ENCODE results near the gene PRKCZ.
A peak's percentile ranks its signal among the peaks of the same experiment; 100 is the strongest.

The PRKCZ gene

DNA sequence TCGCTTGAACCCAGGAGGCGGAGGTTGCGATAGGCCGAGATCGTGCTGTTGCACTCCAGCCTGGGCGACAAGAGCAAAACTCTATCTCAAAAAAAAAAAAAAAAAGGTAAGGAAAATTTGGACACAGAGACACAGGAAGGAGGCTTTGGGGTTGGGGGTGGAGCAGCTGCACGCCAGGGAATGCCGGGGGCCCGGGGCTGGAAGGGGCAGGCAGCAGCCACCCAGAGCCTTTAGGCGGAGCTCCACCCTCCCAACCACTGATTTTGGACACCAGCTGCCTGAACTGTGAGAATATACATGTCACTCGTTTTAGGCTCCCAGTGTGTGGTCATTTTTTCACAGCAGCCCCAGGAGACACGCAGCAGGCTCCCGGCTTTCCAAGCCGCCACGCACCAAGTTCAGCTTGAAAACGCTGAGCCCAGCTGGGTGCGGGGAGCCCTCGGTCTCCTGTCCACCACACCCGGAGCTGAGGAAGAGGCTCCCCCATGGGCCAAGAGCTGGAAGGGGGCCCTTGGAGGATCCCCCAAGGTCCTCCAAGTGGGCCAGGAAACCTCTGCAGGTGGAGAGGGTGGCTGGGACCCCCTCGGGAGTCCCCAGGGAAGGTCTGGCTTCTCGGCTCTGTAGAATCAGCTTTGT, 150.2 kb downstream of the PRKCZ start:
- DNase-seq: no peak

GRCh38 chr1:2201062-2201461, 150.9 kb downstream of the PRKCZ start:
- DNase-seq: no peak

DNA sequence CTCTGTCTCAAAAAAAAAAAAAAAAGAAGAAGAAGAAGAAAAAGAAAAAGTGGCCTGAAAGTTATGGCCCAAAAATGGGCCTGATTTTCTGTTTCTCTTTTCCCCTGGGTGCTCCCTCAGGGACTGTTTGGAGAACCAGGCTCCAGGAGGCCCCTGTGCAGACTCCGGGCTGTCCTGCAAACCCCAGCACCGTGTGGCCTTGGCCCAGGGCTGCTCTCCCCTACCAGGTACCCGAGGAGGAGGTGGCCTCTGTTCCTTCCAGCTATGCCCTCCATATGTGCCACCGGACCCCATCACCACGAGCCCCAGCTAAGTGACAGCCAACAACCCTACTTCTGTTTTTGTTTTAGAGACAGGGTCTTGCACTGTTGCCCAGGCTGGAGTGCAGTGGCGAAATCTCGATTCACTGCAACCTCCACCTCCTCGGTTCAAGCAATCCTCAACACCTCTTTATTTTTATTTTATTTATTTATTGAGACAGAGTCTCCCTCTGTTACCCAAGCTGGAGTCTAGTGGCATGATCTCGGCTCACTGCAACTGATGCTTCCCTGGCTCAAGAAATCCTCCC, 151.9 kb downstream of the PRKCZ start:
- no peak for DNase-seq

GRCh38 chr1:2202843-2203601, 152.8 kb downstream of the PRKCZ start:
- DNase-seq: no peak

- DNase-seq: no peak
These were observed 153.6 kb downstream of the PRKCZ start for GRCh38 chr1:2203671-2204414.

DNA sequence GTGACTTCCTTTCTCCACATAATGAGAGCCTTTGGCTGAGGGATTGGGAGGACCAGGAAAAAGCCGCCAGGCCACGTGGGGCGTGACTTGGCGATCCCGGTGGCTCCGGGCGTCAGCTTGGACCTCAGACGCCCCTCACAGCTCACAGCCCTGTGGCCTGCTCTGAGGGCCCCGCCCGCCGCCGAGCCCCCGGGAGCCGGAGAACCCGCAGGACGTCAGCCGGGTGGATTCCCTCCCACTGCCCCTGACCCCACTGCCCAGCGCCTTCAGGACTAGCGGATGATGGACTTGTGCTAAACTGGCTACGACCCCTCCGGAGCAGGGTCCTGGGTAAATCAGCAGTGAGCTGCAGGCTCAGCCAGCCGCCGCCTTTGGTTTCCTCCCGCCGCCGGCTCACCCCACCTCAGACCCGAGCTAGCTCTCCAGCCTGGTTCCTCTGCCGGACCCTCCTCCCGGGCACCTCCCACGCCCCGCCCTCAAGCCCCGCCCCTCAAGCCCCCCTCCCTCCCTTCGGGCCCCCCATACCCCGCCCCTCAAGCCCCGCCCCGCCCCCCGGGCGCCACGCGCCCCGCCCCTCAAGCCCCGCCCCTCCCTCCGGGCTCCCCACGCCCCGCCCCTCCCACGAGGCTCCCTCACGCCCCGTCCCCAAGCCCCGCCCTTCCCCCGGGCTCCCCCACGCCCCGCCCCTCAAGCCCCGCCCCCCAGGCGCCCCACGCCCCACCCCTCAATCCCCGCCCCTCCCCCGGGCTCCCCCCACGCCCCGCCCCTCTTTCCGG, 154.4 kb downstream of the PRKCZ start:
- DNase-seq: no peak

GRCh38 chr1:2205191-2205952, 155.2 kb downstream of the PRKCZ start:
- peak; percentile 75 for DNase-seq

GRCh38 chr1:2206813-2207487, 156.7 kb downstream of the PRKCZ start:
- DNase-seq: no peak

GRCh38 chr1:2208309-2209239, 158.4 kb downstream of the PRKCZ start:
- DNase-seq: no peak

- DNase-seq: no peak
These were observed 159.3 kb downstream of the PRKCZ start for GRCh38 chr1:2209400-2210083.

GRCh38 chr1:2210084-2210653, 160.0 kb downstream of the PRKCZ start:
- DNase-seq: no peak

DNA sequence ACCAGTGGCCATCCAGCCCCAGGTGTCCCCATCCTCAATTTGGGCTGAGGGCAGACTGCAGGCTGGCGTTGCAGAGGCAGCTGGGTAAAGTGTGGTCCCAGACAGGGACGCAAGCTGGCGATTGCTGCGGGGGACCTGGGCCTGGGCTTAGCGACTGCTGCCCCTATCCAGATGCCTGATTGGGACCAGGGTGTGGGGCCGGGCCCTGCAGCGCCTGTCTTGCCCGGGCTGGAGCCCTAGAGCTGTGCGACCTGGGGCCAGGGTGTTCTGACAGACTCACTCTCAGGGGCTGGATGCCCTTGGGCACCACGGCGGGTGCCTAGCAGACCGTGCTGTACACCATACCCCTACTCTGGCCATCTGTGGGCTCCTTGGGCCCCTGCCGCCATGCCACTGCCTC, 160.6 kb downstream of the PRKCZ start:
- DNase-seq: no peak

DNA sequence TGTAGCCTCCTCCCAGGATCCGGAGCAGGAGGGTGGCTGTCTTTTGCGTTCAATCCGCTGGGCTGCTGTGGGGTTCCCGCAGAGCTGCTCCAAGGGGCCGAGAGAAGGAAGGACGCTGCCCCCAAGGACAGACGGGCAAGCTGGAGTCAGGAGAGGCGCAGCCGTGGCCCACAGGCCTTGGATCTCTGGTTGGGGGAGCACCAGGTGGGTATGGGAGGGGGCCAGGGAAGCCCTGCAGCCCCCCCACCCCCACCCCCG, 162.0 kb downstream of the PRKCZ start:
- DNase-seq: no peak

DNA sequence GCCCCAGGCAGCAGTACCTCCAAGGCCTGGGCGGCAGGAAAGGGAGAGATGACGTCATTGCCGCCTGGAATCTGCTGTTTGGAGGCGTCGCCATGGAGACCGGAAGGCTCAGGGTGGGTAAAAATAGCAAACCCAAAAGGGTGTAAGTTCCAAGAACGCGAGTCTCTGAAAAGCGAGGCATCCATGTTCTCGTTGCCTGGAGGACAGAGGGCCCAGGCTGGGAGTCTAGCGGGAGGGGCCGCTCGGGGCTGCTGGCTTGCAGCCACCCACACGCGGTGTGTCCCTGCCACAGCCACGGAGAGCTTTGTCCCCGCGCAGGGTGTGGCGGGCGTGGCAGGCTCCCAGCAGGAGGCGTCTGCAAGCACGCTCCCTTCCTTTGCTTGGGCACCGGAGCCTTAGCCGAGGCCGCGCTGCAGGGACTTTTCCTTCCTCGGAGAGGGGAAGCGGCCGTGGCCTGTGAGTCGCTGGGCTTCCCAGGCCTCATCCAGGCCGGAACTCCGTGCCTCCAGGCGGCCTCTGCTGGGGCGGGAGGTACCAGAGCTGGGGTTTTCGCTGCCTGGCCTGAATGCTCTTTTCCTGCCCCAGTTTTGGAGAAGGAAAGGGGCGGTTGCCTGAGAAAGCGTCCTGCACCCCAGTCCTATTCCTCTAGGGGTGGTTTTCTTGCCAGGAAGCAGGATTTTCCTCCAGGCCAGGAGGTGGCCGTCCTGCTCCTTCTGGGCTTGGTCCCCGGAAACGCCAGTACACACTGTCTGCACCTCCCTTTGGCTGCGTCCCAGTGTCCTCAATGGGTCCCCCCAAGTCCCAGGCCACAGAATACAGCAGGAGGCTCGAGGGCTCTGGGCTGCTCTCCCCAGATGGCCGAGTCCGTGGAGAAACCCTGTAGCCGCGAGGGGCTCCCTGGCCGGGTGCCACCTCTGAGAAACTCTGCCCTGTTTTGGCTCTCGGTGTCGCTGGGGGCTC, 162.6 kb downstream of the PRKCZ start:
- no peak for DNase-seq

- DNase-seq: no peak
These were observed 163.6 kb downstream of the PRKCZ start for GRCh38 chr1:2213576-2214505.

GRCh38 chr1:2214541-2215241, 164.5 kb downstream of the PRKCZ start:
- DNase-seq: no peak

- DNase-seq: no peak
These were observed 165.1 kb downstream of the PRKCZ start for GRCh38 chr1:2215329-2215728.

All from NCI-H1048 (cell line).